ENCODE results near the gene HEG1.

DNA sequence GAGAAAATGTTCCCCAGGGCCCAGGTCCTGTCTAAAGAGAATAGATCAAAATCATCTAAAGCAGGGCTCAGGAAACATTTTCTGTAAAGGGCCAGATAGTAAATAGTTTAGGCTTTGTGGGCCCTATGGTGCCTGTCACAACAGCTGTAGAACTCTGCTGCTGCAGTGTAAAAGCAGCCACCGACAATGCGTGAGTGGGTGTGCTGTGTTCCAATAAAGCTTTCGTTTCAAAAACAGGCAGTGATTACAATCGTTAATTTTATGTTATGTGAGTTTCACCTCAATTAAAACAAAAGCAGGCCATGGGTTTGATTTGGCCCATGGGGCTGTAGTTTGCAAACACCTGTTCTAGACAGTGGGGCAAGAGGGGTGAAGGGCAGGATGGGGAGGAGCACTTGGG lies 12.5 kb upstream of the HEG1 start:
- TF ChIP-seq GATA2 (IDR thresholded peaks at IDR 0.05; ENCODE audit: insufficient read depth, insufficient read length, low read depth, low read length) (no peak), POLR2AphosphoS5 (IDR thresholded peaks at IDR 0.05; ENCODE audit: insufficient read depth, low read depth, low read length) (no peak), MYC (IDR thresholded peaks at IDR 0.05; ENCODE audit: low read depth, low read length) (no peak)
- TF ChIP-seq, protein P1, sequence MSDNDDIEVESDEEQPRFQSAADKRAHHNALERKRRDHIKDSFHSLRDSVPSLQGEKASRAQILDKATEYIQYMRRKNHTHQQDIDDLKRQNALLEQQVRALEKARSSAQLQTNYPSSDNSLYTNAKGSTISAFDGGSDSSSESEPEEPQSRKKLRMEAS (IDR thresholded peaks at IDR 0.05; ENCODE audit: insufficient read depth, insufficient read length) = no peak
- TF ChIP-seq, protein P2, sequence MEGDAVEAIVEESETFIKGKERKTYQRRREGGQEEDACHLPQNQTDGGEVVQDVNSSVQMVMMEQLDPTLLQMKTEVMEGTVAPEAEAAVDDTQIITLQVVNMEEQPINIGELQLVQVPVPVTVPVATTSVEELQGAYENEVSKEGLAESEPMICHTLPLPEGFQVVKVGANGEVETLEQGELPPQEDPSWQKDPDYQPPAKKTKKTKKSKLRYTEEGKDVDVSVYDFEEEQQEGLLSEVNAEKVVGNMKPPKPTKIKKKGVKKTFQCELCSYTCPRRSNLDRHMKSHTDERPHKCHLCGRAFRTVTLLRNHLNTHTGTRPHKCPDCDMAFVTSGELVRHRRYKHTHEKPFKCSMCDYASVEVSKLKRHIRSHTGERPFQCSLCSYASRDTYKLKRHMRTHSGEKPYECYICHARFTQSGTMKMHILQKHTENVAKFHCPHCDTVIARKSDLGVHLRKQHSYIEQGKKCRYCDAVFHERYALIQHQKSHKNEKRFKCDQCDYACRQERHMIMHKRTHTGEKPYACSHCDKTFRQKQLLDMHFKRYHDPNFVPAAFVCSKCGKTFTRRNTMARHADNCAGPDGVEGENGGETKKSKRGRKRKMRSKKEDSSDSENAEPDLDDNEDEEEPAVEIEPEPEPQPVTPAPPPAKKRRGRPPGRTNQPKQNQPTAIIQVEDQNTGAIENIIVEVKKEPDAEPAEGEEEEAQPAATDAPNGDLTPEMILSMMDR (IDR thresholded peaks at IDR 0.05; ENCODE audit: extremely low read depth in 1 of 2, insufficient read depth in 1 of 2, low read depth in 1 of 2, low read length in 2 of 2) = no peak
